Colonic mucosa (tissue), 4 donors: ENCODE data around the gene SUSD2. TPM values are rescaled to one million over a fixed set of nuclear protein-coding genes. Genes with fewer than 3 reads are reported as not detected.

Experiments
- DNase-seq: peaks from one replicate; pipeline ENCODE4 v3.0.0-alpha.2; 2020
- H3K27ac ChIP-seq: fragments of 200-600 bp; one replicate; pipeline ENCODE4 v1.8.0; 2021
- H3K27me3 ChIP-seq: fragments of 200-600 bp; one replicate; pipeline ENCODE4 v1.8.0; 2021
- H3K36me3 ChIP-seq: fragments of 200-600 bp; one replicate; pipeline ENCODE4 v1.8.0; 2021
- H3K4me1 ChIP-seq: fragments of 200-600 bp; one replicate; pipeline ENCODE4 v1.8.0; 2021; ENCODE audit warnings: mild to moderate bottlenecking
- H3K4me3 ChIP-seq: fragments of 200-600 bp; one replicate; pipeline ENCODE4 v1.8.0; 2021
- H3K9ac ChIP-seq, 2 donors: one replicate each; pipeline ENCODE4 v1.7.0; 2013; ENCODE audit warnings: control low read depth in 2 of 2, low read depth in 2 of 2, low read length in 2 of 2
- H3K9me3 ChIP-seq: fragments of 200-600 bp; one replicate; pipeline ENCODE4 v1.8.0; 2021
- CTCF ChIP-seq: fragments of 200-600 bp; IDR thresholded peaks from one replicate; pipeline ENCODE4 v1.8.0; 2022; ENCODE audit warnings: antibody characterized with exemption, mild to moderate bottlenecking
- intact Hi-C: fragments of 100-400 bp; cut with DNase I; formaldehyde crosslinking; loops from one replicate; pipeline ENCODE4 v1.14.1; 2022
- total RNA-seq, 2 donors: library from RNA; stranded (reverse); fragmentation: NEBNext Ultra II Directional in 1 of 2; extraction: Animal tissue kit (Norgen Biotek cat#: 25700) in 1 of 2; gene quantifications; one replicate each; pipeline ENCODE4 v1.2.1, GENCODE V29; 2021
- donor health status: healthy.
- donor health status: DM: no; HTN: no; CAD: no.
- donor health status: DM: no; HTN: no; CAD: no.

Gene SUSD2
- total RNA-seq, 2 donors from 2014 or later, result 1.2 to 2.4 TPM

GRCh38 chr22:24164243-24164642 lies 17.0 kb upstream of the SUSD2 start:
- no peaks in the 10 kb centered on the region for H3K27me3 ChIP-seq
- H3K36me3 ChIP-seq, result peaks cover 13% of the 10 kb centered on the region
- H3K27ac ChIP-seq, result no peak overlapping the region
- TF ChIP-seq CTCF, result no peak
- intact Hi-C loops, result loop anchor here (10.0 kb wide), 1 partner anchor 159 kb away; the partner anchor contains the start of gene GSTT4
- H3K9ac ChIP-seq, result no peak overlapping the region
- H3K9me3 ChIP-seq, result no peaks in the 10 kb centered on the region
- DNase-seq, result no peak
- H3K4me1 ChIP-seq, result no peaks in the 10 kb centered on the region
- no peak overlapping the region for H3K4me3 ChIP-seq

DNA sequence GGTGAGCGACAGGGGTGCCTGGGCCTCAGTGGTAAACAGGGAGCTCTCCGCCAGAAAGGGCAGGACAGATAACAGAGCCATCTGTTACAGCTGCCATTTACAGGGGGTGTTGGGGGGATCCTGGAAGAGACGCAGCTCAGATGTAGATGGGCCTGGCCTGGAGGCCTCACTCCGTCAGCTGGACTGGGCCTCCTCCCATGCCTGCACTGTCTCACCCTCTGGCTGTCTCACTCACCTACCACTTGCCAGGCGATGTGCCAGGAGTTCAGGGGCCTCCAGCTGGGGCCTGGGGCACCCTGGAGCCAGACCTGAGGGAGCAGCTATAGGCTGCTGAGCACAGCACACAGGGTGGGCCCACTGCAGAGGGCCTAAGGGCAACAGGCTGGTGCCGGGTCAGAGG lies 16.3 kb upstream of the SUSD2 start:
- intact Hi-C loops, result loop anchor here (10.0 kb wide), 1 partner anchor 160 kb away; the partner anchor contains the start of gene GSTT4
- no peaks in the 10 kb centered on the region for H3K4me1 ChIP-seq

DNA sequence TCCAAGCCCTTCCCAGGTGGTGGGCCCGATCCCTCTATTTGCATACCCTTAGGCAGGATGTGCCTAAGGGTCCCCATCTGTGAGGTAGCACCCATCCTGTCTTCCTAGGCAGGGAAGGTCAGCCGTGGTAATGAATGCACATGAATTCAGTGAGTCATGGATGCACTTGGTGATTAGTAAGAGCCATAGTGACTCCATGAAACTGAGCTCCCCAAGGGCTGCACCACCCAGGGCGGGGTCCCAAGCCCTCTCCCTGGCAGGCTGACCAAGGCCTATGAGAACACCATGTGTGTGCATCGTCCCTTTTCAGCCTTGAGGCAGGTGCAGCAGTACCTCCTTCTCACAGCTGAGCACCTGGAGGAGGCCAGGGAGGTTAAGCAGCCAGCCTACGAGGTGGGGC lies 15.6 kb upstream of the SUSD2 start:
- no peak for TF ChIP-seq CTCF
- no peaks in the 10 kb centered on the region for H3K9me3 ChIP-seq
- no peaks in the 10 kb centered on the region for H3K4me1 ChIP-seq
- intact Hi-C loops, result loop anchor here (10.0 kb wide), 1 partner anchor 161 kb away; the partner anchor contains the start of gene GSTT4
- no peak overlapping the region for H3K9ac ChIP-seq
- peaks cover 13% of the 10 kb centered on the region for H3K36me3 ChIP-seq
- no peak overlapping the region for H3K27ac ChIP-seq
- no peak for DNase-seq
- H3K27me3 ChIP-seq, result no peaks in the 10 kb centered on the region
- H3K4me3 ChIP-seq, result no peak overlapping the region

More for the DNA sequence above, 16.3 kb upstream of the SUSD2 start:
- no peak for DNase-seq
- no peak overlapping the region for H3K27ac ChIP-seq
- H3K27me3 ChIP-seq, result no peaks in the 10 kb centered on the region
- TF ChIP-seq CTCF, result no peak
- H3K36me3 ChIP-seq, result peaks cover 13% of the 10 kb centered on the region
- no peak overlapping the region for H3K9ac ChIP-seq
- no peaks in the 10 kb centered on the region for H3K9me3 ChIP-seq
- no peak overlapping the region for H3K4me3 ChIP-seq

GRCh38 chr22:24166811-24167210 lies 14.5 kb upstream of the SUSD2 start:
- intact Hi-C loops, result loop anchor here (10.0 kb wide), 1 partner anchor 162 kb away; the partner anchor contains the start of gene GSTT4
- Histone ChIP-seq H3K27me3 (no peaks in the 10 kb centered on the region), H3K9ac (no peak overlapping the region), H3K9me3 (no peaks in the 10 kb centered on the region), H3K27ac (no peak overlapping the region), H3K4me1 (no peaks in the 10 kb centered on the region), H3K4me3 (no peak overlapping the region), H3K36me3 (peaks cover 13% of the 10 kb centered on the region)
- no peak for TF ChIP-seq CTCF
- DNase-seq, result no peak

DNA sequence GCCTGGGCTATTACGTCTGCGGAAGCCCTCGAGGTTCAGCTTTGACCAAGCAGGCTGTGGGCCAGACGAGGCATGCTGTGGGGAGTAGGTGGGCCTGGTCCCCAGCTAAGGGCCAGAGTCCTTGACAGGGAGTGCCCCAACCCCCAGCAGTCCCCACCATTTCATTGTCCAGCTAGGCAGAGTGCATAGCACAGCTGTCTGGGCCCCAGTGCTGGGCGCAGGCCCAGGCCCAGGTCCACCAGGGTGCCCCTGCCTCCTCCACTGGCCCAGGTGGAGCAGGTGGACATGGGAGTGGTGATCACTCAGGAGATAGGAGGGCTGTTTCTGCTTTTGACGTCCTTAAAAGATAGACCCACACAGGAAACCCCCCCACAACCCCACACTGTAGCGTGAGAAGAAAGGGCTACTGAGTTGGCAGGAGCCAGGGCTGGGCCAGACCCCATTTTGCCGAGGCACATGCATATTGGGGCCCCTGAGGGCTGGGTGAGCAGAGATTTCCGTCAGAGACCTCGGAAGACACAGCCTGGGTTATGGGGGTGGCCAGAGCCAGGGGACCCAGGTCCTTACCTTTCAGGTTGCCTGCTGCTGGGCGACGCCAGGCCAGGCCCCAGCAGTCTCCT lies 11.7 kb upstream of the SUSD2 start:
- Histone ChIP-seq H3K27me3 (no peaks in the 10 kb centered on the region), H3K4me1 (no peaks in the 10 kb centered on the region), H3K9ac (no peak overlapping the region), H3K36me3 (peaks cover 13% of the 10 kb centered on the region), H3K9me3 (no peaks in the 10 kb centered on the region), H3K27ac (no peak overlapping the region), H3K4me3 (no peak overlapping the region)
- intact Hi-C loops, result loop anchor here (10.0 kb wide), 2 partner anchors 65 to 165 kb away; partner anchors contain the start of gene GSTT4
- no peak for DNase-seq
- TF ChIP-seq CTCF, result no peak
